GM19035 (cell line): ENCODE data around the gene SSBP4.

Experiments used
- ATAC-seq: cut with Tn5 transposase; IDR thresholded peaks from one replicate; pipeline ENCODE4 v1.9.1; 2021; ENCODE audit not compliant: unreplicated experiment

Gene SSBP4

DNA sequence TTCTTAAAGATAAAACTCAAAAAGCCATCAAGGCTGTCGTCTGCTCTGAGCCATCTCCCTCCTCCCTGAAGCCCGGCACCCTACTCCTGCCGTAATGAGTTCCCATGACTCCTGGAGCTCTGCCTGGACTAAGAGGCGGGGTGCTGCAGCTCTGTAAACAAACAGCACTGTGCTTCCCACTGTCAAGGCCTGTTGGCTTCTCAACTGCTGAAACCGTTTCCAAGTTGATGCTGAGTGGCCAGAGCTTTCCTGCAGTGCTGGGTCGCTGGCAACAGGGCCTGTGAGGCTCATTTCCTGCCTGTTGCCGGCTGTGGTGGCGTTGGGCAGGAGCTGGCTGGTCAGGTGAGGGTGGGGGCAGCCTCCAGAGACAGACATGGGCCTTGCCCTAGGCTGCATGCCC is 45.4 kb downstream of the SSBP4 start:
- ATAC-seq = no peak

DNA sequence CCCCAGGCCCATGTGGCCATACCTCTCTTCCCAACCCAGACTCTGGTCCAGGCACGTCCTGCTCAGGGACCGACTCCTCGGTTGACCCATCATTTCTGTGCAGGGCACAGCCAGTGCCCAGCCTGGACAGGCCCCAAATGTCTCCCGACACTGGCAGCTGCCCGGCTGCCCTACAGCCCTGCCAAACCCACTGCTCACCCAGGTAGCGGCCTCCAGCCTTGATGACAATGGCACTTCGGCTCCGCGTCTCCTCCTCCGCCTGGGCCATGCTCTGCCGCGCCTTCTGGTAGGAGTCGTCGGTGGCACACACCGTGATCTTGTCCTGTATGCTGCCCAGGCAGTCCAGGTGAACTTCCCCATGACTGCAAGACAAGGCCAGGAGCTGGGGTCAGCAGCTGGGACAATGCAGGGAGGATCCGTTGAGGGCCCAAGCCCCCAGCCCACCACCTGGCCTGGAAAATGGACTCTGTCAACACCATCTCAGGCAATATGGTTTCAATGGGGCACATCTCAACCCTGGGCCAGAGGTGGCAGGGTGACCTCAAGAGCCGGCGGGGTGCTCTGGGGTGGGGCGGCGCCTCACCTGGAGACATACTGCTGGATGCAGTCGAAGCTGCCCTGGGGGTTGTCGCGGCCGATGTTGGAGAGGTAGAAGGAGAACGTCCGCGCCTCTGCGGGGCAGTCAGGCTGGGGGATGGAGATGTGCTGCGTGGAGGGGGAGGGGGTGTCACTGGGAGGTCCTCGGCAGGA is 46.2 kb downstream of the SSBP4 start:
- no peak for ATAC-seq

DNA sequence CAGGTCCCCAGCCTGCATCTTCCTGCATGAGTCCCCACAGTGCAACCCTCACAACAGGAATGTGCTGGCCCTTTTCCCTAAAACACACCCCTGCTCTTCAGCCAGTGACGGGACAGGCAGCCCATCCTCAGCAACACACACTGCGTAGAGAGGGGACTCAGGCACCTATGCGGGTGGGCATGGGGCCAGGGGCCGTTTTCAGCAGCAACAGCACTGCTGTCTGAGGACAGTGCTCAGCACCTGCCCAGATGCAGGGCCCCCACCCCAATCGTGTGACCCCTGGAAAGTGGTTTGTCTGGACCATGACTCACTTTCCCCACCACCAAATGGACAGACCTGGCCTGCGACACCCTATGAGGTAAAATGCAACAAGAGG is 46.8 kb downstream of the SSBP4 start:
- ATAC-seq = no peak

DNA sequence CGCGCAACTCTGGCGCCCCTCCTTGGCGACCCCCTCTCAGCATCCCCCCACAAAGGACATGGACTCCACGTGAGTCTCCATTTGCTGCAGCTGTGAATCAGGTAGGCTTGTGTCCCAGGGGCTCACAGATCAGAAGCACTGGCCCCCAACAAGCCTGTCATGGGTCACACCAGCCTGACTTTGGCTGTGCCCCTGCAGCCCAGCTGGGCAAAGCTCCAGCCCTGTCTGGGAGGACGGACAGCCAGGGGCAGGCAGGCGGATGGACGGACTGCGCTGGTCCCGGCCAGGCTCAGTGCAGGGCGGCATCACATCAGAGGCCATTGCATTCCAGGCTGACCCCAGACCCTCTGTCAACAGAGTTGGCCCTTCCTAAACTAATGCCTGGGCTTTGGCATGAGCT is 47.2 kb downstream of the SSBP4 start:
- ATAC-seq = no peak

DNA sequence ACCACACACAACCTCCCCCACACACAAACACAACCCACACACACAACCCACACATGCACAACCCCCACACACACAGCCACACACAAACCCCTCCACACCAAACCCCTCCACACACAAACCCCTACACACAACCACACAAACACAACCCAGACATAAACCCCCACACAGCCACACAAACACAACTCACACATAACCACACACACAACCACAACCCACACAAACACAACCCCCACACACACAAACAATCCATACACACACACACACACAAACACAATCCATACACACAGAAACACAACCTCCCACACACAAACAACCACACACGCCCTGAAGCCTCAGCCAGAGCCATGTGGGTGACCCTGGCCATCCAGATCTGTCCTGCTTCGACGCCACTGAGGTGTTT is 48.8 kb downstream of the SSBP4 start:
- ATAC-seq = no peak

DNA sequence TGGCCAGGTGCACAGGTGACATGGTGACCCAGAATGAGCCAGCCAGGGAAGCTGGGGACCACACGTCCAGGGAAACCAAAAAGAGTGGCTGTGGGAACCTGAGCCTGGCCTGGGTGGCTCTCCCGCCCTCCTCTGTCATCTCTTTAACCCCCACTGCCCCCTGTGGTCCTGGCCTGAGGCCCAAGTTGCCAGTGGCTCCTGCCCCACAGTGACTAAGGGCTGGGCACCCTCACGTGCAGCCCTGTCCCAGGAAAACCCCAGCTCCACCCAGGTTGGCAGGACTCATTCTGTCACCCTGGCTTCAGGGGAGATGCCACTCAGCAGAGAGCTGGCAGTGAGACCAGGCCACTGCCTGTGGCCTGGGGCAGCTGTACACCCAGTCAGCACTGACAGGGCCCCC is 49.3 kb downstream of the SSBP4 start:
- ATAC-seq = no peak

DNA sequence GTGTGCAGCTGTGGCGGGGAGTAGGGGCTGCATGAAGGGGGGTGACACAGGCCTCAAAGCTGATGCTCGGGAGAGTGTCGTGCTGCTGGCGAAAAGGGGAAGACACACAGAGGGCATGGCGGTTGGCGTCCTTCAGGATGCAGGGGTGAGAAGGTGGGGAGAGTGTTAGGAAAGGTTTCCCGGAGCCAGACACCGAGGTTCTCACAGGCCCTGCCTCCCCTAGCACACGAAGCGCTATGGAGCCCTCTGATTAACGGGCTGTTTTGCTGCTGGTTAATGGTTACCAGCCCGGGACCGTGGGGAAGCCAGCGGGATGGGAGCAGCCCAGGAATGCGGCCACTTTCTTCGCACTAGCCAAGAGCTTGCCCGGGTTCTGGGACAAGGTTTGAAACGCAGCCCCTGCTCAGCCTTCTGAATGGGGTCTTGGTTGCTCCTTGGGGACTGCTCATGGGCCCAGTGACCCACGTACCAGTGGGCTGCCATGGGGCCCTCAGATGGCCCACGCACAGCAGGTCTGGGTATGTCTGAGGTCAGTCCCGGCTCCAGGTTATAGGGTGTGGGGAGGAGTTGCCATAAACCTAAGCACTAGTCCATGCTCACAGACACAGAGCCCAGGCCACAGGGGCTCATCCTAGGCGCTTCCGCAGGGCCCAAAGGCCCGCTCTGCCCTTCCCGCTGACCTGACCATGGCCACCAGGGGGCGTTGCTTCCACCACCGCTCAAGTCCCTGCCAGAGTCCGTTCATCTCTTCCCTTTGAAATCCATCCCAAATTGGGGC is 50.1 kb downstream of the SSBP4 start:
- ATAC-seq = no peak

DNA sequence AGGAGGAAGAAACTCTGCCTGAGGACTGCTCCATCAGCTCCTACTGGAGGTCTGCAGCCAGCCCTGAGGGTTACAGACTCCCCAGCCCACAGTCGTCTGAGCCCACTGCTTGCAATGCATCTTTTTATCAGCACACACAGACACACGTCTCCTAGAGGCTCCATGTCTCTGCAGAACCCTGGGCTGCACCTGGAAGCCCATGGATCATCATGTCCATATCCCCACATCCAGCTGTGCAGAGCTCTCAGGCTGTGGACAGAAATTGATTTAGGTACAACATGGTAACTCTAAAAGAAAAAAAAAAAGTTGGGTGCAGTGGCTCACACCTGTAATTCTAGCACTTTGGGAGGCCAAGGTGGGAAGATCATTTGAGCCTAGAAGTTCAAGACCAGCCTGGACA is 51.6 kb downstream of the SSBP4 start:
- no peak for ATAC-seq

DNA sequence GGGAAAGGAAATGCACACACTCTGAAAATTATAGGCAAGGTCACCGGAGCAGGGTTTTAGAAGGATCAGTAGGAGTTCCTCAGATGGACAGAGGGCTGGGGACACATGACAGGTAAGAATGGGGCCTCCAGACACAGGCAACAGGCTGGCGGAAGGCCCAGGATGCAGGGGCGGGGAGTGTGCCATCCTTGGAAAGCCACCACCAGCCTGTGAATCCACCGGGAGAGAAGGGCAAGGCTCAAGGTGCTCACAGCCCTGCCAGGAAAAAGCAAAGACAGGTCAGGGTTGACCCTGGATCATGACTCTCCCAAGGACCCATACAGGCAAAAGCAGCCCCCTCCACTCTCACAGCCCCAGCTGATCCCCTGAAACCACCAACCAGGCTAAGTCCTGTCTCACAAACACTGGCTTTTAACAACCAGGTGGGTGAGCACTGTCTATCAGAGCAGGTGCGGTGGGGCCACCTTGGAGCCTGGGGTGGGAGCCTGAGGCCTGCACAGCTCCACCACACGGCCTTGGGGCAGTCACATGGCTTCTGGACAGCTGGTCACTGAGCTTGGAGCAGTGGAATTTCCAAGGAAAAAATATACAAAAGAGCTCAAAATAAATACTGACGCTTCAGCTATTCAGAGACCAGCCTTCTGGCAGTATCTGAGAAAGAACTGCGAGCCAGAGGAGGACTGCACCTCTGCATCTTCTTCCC is 54.0 kb downstream of the SSBP4 start:
- ATAC-seq = no peak

DNA sequence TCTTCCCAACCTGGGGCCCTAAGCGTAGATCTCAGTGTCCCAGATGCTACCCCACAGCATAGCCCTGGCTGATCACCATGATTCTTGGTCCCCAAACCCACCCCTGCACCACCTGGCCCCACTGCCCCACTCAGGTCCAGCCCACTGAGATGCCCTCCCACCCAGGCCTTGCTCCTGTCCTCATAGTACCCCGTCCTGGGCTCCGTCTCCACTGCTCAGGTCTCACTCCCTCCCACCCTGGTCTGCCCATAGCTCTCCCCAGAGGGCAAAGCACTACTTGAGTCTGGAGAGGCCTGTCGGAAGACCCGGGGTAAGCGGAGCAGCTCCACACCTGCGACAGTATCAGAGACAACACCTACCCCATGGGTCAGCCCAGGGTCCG is 54.5 kb downstream of the SSBP4 start:
- ATAC-seq = no peak

DNA sequence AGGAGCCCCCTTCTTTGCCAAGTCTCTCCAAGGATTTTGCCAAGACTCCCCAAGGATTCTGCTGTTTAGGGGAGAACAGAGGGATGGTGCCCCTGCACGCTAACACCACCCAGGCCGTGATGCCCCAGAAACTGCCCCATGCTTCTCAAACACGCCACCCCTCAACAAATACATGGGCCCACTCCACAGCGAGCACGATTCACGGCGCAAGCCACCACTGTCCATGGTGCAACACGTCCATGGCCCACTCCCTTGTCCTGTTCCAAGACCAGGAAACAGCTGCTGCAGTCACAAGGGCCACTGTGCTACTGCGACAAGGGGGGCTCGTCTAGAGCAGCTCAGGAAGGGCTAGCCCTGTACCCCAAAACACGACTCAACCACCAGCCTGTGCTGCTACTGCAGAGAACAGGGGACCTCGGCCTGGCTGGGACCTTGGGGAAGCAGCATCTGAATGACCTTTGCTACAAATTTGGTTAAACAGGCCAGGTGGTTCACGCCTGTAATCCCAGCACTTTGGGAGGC is 55.2 kb downstream of the SSBP4 start:
- ATAC-seq = no peak

DNA sequence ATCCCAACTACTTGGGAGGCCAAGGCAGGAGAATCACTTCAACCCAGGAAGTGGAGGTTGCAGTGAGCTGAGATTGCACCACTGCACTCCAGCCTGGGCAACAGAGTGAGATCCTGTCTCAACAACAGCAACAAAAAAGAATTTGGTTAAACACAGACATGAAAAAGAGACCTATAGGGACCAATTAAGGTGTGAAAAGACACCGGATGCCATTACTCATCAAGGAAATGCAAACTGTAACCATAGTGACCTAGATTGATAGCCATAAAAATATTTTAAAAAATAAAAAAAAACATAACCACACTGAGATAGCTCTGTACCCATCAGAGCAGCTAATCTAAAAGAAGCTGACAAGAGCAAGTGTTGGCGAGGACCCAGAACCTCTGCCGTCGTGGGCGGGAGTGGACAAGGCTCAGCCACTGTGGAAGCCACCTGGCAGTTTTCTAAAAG is 55.8 kb downstream of the SSBP4 start:
- no peak for ATAC-seq

DNA sequence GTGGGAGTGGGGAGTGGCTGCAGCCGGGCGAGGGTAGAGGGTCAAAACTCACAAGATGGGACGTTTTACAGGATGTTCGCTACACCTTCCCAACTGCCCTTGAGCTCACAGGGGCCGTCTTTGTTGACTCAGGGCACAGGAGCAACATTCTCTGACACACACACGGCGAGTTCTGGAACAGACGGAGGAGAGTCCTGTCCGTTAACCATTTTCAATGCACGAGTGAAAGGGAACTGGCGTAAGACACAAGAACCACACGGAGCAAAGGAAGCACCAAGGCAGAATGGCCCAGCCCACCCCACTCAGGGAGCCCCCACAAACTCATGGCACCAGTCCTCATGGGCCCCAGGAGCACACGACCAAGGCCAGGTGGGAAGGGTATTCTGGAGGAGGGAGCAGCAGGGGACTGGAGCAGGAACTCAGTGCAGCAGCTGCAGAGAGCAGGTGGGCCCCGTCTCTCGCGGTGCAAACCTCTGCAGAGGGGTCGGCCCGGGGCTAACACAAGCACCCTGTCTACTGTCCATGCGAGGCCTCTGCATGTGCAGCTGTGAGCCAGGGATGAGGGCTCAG is 56.6 kb downstream of the SSBP4 start:
- no peak for ATAC-seq

DNA sequence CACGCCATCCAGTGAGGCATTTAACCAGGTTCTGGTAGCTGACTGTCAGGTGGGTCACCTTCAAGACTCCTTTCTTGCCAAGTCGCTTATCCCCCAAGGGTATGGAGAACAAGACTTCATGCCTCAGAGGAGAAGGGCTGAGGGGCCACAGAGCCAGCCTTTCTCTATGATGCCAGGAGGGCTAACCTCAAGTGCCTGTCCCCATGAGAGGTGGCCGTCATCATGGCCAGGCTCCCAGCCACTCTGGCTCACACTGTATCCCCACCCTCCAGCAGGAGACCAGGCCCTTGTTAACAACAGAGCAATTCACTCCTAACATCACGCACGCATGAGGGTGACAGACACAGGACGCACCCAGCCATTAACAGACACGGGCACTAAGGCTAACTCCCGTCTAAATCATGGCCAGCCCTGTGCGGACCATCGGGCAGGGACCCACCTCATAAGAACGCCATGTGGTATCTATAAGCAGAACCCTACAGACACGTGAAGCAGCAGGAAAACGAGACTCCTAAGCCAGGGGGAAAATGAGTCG is 57.4 kb downstream of the SSBP4 start:
- no peak for ATAC-seq

DNA sequence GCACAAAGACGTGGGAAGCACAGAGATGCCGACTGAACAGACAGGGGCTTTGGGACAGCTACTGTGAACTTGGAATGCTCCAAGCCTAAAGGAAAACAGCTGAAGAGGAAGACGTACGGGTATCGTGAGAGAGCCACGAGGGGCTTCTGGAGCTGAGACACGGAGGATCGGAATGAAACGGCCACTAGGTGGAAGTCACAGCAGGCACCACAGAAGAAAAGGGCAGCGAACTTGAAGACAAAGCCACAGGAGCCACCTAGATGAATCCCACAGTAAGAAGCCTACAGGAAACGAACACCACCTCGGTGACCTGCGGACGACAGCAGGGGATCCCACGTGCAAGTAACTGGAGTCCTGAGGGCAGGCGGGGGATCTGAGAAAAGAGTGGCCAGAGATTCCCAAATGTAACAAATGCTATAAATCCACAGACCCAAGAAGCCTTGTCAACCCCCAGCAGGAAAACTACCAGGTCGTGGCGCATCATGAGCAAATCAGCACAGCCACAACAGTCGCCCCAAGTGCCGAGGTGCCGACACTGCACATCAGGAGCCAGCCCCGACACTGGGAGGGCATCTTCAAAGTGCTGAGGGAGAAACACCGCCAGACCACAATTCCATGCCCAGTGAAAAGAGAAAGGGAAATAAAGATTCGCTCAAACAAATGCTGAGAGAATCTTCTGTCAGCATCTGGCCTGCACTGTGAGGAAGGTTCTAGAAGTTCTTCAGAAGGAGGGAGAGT is 58.0 kb downstream of the SSBP4 start:
- ATAC-seq = no peak

DNA sequence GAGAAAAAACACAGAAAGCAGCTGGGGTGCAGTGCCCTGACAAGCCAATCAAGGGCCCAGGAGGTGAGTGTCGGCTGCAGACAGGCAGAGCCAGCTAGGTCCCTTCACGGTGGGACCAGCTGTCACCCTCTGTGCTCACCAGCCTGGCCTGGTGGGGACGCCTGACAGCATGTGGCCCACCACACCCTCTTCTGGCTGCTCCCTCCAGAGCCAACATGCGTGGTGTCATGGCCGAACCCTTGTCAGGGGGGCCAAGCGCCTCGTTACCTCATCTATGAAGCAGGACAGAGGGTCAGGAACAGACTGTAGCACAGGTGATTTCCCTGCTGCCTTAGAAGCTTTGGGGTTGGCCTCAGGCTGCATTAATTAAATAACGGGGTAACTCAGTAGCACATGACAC is 58.8 kb downstream of the SSBP4 start:
- no peak for ATAC-seq

DNA sequence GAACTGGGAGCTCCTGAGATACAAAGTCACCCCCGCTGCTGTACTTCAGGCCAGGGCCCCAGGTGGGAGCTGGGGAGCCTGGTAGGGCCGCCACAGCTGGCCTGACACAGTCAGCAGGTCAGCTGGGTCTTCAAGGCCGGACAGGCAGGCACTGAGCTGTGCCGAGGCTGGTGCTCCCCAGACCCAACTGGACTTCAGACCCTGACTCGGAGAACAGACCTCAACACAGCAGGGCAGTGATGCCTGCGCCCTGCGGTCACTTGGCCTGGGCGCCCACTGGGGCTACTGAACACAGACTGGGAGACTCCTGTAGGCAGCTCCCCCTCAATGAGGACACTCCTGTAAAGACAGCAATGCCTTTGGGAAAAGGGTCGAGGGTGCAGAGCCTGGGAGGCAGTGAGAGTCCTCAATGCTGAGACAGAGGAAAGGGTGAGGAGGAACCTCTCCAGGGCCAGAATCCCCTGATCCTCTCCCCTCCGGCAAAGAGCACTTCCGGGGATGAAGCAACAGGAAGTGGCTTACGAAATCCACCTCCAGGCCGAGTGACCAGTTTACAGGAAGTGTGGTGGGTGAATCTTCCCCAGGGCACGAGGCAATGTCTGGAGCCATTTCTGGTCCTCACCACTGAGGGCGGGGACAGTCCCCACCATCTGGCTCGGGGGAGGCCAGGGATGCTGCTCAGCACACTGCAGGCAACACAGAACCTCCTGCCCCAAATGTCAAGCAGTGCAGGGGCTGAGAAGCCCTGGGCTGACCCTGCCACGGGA is 59.5 kb downstream of the SSBP4 start:
- ATAC-seq = peak; percentile 72

DNA sequence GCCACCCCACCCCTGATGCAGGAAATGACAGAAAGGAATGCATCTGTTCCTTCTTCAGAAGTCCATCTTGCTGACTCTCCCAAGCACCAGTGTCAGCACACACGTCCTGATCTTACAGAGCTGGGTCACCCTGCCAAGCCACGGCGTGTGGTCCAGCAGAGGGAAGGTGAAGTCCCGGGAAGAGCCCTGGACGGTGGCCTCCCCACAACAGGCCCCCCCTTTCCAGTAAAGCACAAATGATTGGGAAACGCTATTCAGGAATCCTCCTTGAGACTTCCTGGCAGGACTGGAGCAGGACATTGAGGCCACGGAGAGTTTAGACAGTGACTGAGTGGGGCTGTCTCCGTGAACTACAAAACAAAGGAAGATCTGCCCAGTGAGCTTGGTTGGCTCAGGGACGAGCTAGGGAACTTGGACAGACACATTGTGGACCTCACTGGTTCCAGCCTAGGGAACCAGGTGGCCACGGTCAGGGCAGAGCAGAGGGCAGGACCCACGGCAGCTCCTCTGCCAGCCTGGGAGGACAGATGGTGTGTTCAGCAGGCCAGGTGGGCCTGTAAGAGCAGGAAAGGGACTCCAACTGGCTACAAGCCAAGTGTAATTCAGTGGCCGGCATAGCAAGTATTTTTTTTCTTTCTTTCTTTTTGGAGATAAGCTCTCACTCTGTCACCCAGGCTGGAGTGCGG is 61.0 kb downstream of the SSBP4 start:
- no peak for ATAC-seq
